CD14-positive monocyte (primary cell): ENCODE results near the gene KAZN. TPM values are rescaled to one million over a fixed set of nuclear protein-coding genes. Genes with fewer than 3 reads are reported as not detected.

ENCODE experiments used
- DNase-seq, 3 donors: peaks; one replicate each; pipeline ENCODE4 v3.0.0-alpha.2; 2011 to 2022
- H2AFZ ChIP-seq: 2 replicates; pipeline ENCODE4 v1.6.0; 2012; ENCODE audit warnings: mild to moderate bottlenecking, low read depth, low read length, inconsistent platforms; ENCODE audit not compliant: insufficient read depth, poor library complexity, severe bottlenecking
- H3K27ac ChIP-seq, 2 donors: 1 replicate in 1 of 2; 2 replicates in 1 of 2; pipeline ENCODE4 v1.5.1; 2012 to 2013; ENCODE audit warnings: low read length in 2 of 2, control low read depth in 1 of 2, inconsistent platforms in 1 of 2, low read depth in 1 of 2, mild to moderate bottlenecking in 1 of 2
- H3K27me3 ChIP-seq, 2 donors: one replicate each; pipeline versions ENCODE4 v1.6.0 to v1.6.1; 2011 to 2013; ENCODE audit warnings: low read length in 2 of 2; ENCODE audit not compliant: control insufficient read depth in 2 of 2, insufficient read depth in 2 of 2
- H3K36me3 ChIP-seq, 2 donors: replicated peaks in 1 of 2; 1 replicate in 1 of 2; 2 replicates in 1 of 2; pipeline versions ENCODE4 v1.5.1 to v1.6.1; 2012 to 2013; ENCODE audit warnings: low read length in 2 of 2, control low read depth in 1 of 2, inconsistent platforms in 1 of 2, mild to moderate bottlenecking in 1 of 2; ENCODE audit not compliant: insufficient read depth in 2 of 2, control insufficient read depth in 1 of 2
- H3K4me1 ChIP-seq, 2 donors: 1 replicate in 1 of 2; 2 replicates in 1 of 2; pipeline versions ENCODE4 v1.5.1 to v1.6.1; 2012 to 2013; ENCODE audit warnings: low read length in 2 of 2, control low read depth in 1 of 2, inconsistent platforms in 1 of 2, mild to moderate bottlenecking in 1 of 2, moderate library complexity in 1 of 2; ENCODE audit not compliant: insufficient read depth in 2 of 2, control insufficient read depth in 1 of 2
- H3K4me2 ChIP-seq: replicated peaks from 2 replicates; pipeline ENCODE3; 2012; ENCODE audit warnings: low read length, moderate library complexity, mild to moderate bottlenecking; ENCODE audit not compliant: poor library complexity, severe bottlenecking; ENCODE audit errors: extremely low read depth
- H3K4me3 ChIP-seq, 3 experiments: fragments of 200-600 bp in 1 of 3; sonication (generic) in 1 of 3; replicated peaks in 1 of 3; 1 replicate in 2 of 3; 2 replicates in 1 of 3; pipeline ENCODE4 v1.5.1; 2011 to 2013; ENCODE audit warnings: low read length in 3 of 3, mild to moderate bottlenecking in 3 of 3, control low read depth in 2 of 3, low read depth in 2 of 3, inconsistent platforms in 1 of 3, moderate library complexity in 1 of 3
- H3K79me2 ChIP-seq: 2 replicates; pipeline ENCODE4 v1.6.0; 2012; ENCODE audit warnings: mild to moderate bottlenecking, control low read depth, inconsistent platforms, low read length, moderate library complexity; ENCODE audit not compliant: insufficient read depth
- H3K9ac ChIP-seq: 2 replicates; pipeline ENCODE4 v1.6.0; 2017; ENCODE audit warnings: low read length, mild to moderate bottlenecking; ENCODE audit not compliant: insufficient read depth, poor library complexity, severe bottlenecking
- H3K9me3 ChIP-seq, 2 donors: replicated peaks in 1 of 2; 1 replicate in 1 of 2; 2 replicates in 1 of 2; pipeline versions ENCODE4 v1.5.1 to v1.6.1; 2012 to 2013; ENCODE audit warnings: low read length in 2 of 2, control low read depth in 1 of 2; ENCODE audit not compliant: control insufficient read depth in 1 of 2, insufficient read depth in 1 of 2
- H4K20me1 ChIP-seq: 2 replicates; pipeline ENCODE4 v1.6.0; 2012; ENCODE audit warnings: mild to moderate bottlenecking, low read length, control low read depth, moderate library complexity; ENCODE audit not compliant: insufficient read depth
- H3K27ac Mint-ChIP-seq, 7 donors: one replicate each; pipeline ENCODE4 v1.8.0; 2020; ENCODE audit warnings: mild to moderate bottlenecking in 7 of 7, mixed read lengths in 7 of 7, moderate library complexity in 6 of 7, inconsistent platforms in 2 of 7
- H3K27me3 Mint-ChIP-seq, 3 donors: one replicate each; pipeline ENCODE4 v1.8.0; 2021 to 2022; ENCODE audit warnings: low read depth in 3 of 3, mild to moderate bottlenecking in 3 of 3, mixed read lengths in 3 of 3, moderate library complexity in 3 of 3, inconsistent platforms in 1 of 3
- H3K36me3 Mint-ChIP-seq, 2 donors: one replicate each; pipeline ENCODE4 v1.8.0; 2020; ENCODE audit warnings: mixed read lengths in 2 of 2, inconsistent platforms in 1 of 2, mild to moderate bottlenecking in 1 of 2
- H3K4me1 Mint-ChIP-seq: one replicate; pipeline ENCODE4 v1.8.0; 2020; ENCODE audit warnings: mild to moderate bottlenecking, mixed read lengths
- H3K4me3 Mint-ChIP-seq, 2 donors: one replicate each; pipeline ENCODE4 v1.8.0; 2020; ENCODE audit warnings: mild to moderate bottlenecking in 2 of 2, mixed read lengths in 2 of 2, moderate library complexity in 1 of 2
- H3K9me3 Mint-ChIP-seq, 7 donors: one replicate each; pipeline ENCODE4 v1.8.0; 2020 to 2022; ENCODE audit warnings: mixed read lengths in 7 of 7, mild to moderate bottlenecking in 6 of 7, moderate library complexity in 6 of 7, inconsistent platforms in 2 of 7
- CTCF ChIP-seq: fragments of 200-600 bp; IDR thresholded peaks from one replicate; pipeline ENCODE4 v1.8.0; 2022; ENCODE audit warnings: antibody characterized with exemption, mild to moderate bottlenecking
- WGBS: methylation state at CpG from one replicate; pipeline ENCODE4 v1.1.5; 2013; ENCODE audit warnings: missing lambda C conversion rate; ENCODE audit not compliant: insufficient coverage; 5-methylcytosine and 5-hydroxymethylcytosine counted together
- intact Hi-C, 2 donors: fragments of 100-400 bp; cut with micrococcal nuclease; formaldehyde crosslinking; loops; one replicate each; pipeline versions ENCODE4 v1.15.0 to v1.15.1; 2023
- polyA plus RNA-seq, 3 donors: library from polyadenylated mRNA; depleted of rRNA in 1 of 3; unstranded in 2 of 3; stranded (reverse) in 1 of 3; fragments of 300-500 nt in 2 of 3; fragments of >200 nt in 1 of 3; fragmentation: Illumina TruSeq in 2 of 3; gene quantifications; 1 replicate in 2 of 3; 2 replicates in 1 of 3; pipeline ENCODE4 v1.2.3, GENCODE V29; 2012 to 2021

KAZN gene
- polyA plus RNA-seq, 3 donors, result not detected

- Mint-ChIP-seq H3K9me3 (no peaks in the 10 kb centered on the region), H3K4me3 (no peak overlapping the region), H3K4me1 (no peaks in the 10 kb centered on the region), H3K27me3 (peaks cover 0 to 5% (median 3%) of the 10 kb centered on the region in 3 donors), H3K27ac (no peak overlapping the region), H3K36me3 (no peaks in the 10 kb centered on the region)
- Histone ChIP-seq H3K27me3 (no peaks in the 10 kb centered on the region), H3K27ac (no peak overlapping the region), H3K9ac (no peak overlapping the region), H3K79me2 (no peaks in the 10 kb centered on the region), H3K36me3 (no peaks in the 10 kb centered on the region), H2AFZ (no peak overlapping the region), H3K4me3 (no peak overlapping the region), H4K20me1 (no peaks in the 10 kb centered on the region), H3K4me1 (no peaks in the 10 kb centered on the region), H3K9me3 (no peaks in the 10 kb centered on the region), H3K4me2 (no peak overlapping the region)
- TF ChIP-seq CTCF, result no peak
- no peak for DNase-seq
- intact Hi-C loops, result no loop called here
- WGBS, result 100% methylated on average over 2 of the region's 7 CpGs
Observed at GRCh38 chr1:15028616-15029015, 430.1 kb downstream of the KAZN start.

- no peaks in the 10 kb centered on the region for H3K4me1 ChIP-seq
- H3K79me2 ChIP-seq, result no peaks in the 10 kb centered on the region
- intact Hi-C loops, result no loop called here
- Mint-ChIP-seq H3K9me3 (no peaks in the 10 kb centered on the region), H3K27me3 (peaks cover 0 to 5% (median 3%) of the 10 kb centered on the region in 3 donors), H3K4me3 (no peak overlapping the region), H3K4me1 (no peaks in the 10 kb centered on the region), H3K36me3 (no peaks in the 10 kb centered on the region), H3K27ac (no peak overlapping the region)
- no peak for DNase-seq
- no peak overlapping the region for H3K4me3 ChIP-seq
- no peaks in the 10 kb centered on the region for H3K36me3 ChIP-seq
- no peaks in the 10 kb centered on the region for H3K27me3 ChIP-seq
- TF ChIP-seq CTCF, result no peak
- H3K27ac ChIP-seq, result no peak overlapping the region
- no peak overlapping the region for H3K4me2 ChIP-seq
- H3K9ac ChIP-seq, result no peak overlapping the region
- H3K9me3 ChIP-seq, result no peaks in the 10 kb centered on the region
- H2AFZ ChIP-seq, result no peak overlapping the region
- WGBS, result 94% methylated on average over 4 of the region's 6 CpGs
- no peaks in the 10 kb centered on the region for H4K20me1 ChIP-seq
Observed at GRCh38 chr1:15029036-15029435, 430.6 kb downstream of the KAZN start.
